Transverse colon (tissue), 3 donors: Measurements from ENCODE around the gene DLG2.

Source experiments
- CTCF ChIP-seq, 5 experiments: fragments of 200-600 bp in 3 of 5; fragments of 450-650 bp in 2 of 5; sonication (generic) in 3 of 5; IDR thresholded peaks; 1 replicate in 2 of 5; 2 replicates in 3 of 5; pipeline ENCODE4 v1.5.1; 2016 to 2017; ENCODE audit warnings: antibody characterized with exemption in 5 of 5, inconsistent platforms in 3 of 5, mild to moderate bottlenecking in 2 of 5, moderate library complexity in 1 of 5
- EP300 ChIP-seq: sonication (generic); formaldehyde crosslinking; IDR thresholded peaks from one replicate; pipeline ENCODE4 v1.6.1; 2017; ENCODE audit warnings: antibody characterized with exemption, low read depth
- POLR2A ChIP-seq: fragments of 450-650 bp; IDR thresholded peaks from one replicate; pipeline ENCODE4 v1.6.1; 2016; ENCODE audit warnings: antibody characterized with exemption, mild to moderate bottlenecking, moderate library complexity

DNA sequence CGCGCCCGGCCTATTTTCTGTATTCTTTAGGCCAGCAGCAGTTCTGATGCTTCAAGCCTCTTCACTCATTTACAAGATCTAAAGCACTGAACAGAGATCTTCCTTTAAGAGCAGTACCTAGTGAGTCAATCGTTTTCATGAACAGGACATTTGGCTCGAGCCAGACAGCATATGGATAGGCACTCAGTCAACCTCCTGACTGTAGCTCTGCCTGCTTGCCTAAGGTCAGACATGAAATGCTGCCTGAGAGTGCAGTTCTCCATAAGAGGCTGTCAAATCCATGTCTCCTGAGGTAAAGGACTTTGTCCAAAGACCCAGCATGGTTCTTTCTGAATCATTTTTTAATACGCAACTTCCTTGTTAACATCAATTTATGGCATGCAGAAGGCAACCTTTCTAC lies 941.2 kb downstream of the DLG2 start:
- TF ChIP-seq EP300 (no peak), CTCF (IDR thresholded peaks at IDR 0.05) (no peak), POLR2A (no peak)
